Measurements from ENCODE around the gene GRIK1.

Gene GRIK1

GRCh38 chr21:29642551-29643245 lies 297.1 kb downstream of the GRIK1 start:
- DNase-seq (ENCODE audit: low read depth) = no peak

DNA sequence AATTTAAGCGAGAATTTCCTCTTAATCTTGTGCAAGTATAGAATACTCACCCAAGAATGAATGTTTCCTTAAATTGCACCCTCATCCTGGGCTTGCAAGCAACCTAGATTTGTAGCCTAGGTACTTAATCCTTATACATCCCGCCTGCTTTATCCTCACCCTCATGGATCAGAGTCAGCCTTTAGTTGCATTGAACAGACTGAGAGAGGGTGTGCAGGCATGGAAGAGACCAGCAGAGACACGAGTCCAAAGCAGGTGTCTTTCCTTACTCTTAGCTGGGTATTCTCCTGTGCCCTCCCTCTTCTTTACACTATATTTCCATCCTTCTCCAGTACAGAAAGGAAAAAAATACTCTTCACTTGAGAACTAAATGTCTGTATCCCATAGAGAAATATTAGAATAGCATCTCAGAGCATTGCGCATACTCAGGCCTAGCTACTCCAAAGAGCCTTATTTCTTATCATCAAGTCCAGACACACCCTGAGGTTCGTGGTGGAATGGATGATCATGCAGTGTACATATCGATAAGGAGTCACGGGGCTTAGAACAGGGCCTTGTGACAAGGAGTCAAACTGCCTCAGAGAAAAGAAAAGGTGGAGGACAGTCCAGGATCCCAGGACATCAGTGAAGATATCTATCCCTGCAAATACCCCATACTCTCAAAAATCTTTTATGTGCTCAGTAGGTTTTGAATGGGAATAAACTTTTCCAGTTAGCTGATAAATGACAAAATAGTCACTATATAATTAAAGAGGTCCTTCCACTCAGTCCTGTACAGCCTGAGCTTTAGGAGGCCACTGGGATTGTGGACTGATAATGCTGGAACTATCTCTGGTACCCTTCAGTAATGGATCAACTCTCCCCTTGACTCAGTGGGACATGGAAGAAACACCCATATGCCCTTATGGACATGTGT lies 297.9 kb downstream of the GRIK1 start:
- no peak for DNase-seq (ENCODE audit: low read depth)

GRCh38 chr21:29641001-29641634 lies 298.7 kb downstream of the GRIK1 start:
- DNase-seq (ENCODE audit: low read depth) = no peak

- no peak for DNase-seq (ENCODE audit: low read depth)
Observed at GRCh38 chr21:29640080-29640508, 299.7 kb downstream of the GRIK1 start.

GRCh38 chr21:29639366-29640079 lies 300.3 kb downstream of the GRIK1 start:
- no peak for DNase-seq (ENCODE audit: low read depth)

DNA sequence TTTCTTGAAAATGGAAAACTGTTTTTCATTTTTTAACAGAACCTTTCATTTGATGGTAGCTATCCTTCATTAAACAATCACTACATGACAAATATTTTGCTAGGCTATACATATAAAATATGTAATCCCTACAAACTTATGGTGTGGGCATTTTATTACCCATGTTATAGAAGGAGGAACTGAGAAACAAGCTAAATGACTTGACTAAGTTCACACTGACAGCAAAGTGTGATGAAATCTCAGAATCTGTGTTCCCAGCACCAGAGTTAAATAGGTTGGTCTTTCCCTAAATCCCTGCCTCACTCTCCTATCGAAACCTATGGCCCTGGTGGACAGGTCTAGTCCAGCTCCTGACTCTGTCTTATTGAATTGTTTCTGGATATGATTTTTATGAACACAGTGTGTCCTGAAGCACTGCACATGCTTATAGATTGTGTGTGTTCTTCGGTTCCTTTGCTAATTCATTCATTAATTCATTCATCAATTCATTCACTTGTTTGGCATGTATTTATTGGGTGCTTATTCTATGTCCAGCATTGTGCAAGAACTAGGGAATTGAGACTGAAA lies 301.0 kb downstream of the GRIK1 start:
- DNase-seq (ENCODE audit: low read depth) = no peak

DNA sequence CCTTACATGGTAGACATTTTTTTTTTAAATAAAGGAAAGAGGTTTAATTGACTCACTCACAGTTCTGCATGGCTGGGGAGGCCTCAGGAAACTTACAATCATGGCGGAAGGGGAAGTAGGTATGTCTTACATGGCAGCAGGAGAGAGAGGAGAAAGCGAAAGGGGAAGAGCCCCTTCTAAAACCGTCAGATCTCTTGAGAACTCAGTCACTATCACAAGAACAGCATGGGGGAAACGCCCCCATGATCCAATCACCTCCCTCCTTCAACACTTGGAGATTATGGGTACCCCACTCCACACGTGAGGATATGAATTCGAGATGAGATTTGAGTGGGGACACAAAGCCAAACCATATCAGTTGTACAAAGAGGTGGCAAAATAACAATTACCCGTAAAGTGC lies 301.7 kb downstream of the GRIK1 start:
- no peak for DNase-seq (ENCODE audit: low read depth)

DNA sequence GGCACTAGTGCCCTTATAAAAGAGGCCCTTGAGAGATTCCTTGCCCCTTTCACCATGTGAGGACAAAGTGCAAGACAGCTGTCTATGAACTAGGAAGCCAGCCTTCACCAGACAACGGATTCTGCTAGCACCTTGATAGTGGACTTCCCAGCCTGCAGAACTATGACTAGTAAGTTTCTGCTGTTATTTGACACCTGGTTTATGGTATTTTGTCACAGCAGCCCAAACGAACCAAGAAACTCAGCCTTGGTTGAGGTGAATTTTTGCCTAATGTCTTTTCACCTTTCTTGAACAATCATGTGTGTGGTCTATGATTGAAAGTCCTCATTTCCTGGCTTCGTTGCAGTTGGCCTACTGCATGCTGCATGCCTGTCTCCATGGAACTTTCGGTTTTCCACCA lies 302.2 kb downstream of the GRIK1 start:
- DNase-seq (ENCODE audit: low read depth) = no peak

DNA sequence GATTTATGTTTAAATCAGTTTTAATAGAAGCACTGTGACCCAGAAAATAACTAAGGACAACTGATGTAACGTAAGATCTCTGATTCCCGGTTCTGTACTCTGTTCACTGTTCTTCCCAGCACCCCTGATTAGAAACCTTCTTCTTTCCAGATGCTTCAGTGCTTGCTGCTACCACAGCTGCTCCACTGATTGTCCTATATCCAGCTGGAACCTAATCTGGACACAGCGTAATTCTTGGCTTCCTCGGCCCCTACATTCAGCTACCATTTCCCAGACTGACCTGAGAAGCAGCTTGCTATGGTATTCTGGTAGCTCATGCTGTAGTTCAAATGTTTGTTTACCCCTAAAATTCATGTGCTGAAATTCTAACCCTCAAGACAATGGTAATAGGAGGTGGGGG lies 302.7 kb downstream of the GRIK1 start:
- DNase-seq (ENCODE audit: low read depth) = no peak

- DNase-seq (ENCODE audit: low read depth) = no peak
Observed at GRCh38 chr21:29634418-29634817, 305.4 kb downstream of the GRIK1 start.

GRCh38 chr21:29633756-29634155 lies 306.0 kb downstream of the GRIK1 start:
- no peak for DNase-seq (ENCODE audit: low read depth)

- DNase-seq (ENCODE audit: low read depth) = no peak
Observed at GRCh38 chr21:29630441-29630840, 309.4 kb downstream of the GRIK1 start.

DNA sequence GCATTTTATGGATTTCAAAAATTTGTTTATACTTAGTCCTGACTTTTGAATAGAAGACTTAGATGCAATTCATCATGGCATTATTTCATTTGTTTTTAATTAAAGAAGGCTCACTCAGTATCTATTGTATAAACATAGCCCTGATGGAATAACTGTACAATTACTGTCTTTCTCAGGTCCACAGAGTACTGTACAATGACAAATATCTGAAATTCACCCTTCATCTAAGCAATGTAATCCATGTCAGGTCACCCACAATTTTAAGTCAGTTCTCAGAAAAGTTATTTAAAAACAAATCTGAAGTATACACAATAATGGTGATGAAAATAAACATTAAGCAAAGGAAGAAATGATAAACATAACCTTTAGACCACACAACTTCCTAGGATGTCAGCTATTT lies 311.9 kb downstream of the GRIK1 start:
- DNase-seq (ENCODE audit: low read depth) = no peak

DNA sequence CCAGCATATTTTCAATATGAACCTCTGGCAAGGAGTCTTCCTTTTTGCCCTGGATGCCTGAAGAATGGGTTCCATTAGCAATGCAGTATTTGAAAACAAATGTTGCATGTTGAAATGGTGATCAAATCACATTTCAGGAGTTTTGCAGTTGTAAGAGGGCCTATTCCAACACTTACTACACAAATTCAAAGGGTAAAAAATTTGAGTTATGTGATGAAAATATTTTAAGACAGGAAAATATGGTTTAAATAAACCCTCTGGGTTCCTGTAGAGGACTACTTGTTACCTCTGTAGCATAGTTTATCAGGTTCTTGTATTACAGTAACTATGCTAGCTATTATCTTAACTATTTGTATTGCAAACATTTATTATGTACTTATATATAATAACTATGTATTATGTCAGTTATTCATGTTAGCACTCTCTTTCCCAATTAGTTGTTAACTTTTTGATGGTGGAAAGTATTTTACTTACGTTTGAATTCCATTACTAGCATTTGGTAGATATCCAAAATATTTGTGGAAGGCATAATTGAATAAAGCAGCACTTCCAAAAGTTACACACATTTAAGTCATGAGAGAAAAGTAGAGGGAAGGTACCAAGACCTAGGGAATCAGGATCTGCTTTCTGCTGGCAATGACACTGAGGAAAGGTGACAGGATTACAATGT lies 312.9 kb downstream of the GRIK1 start:
- DNase-seq (ENCODE audit: low read depth) = no peak

GRCh38 chr21:29625990-29626389 lies 313.8 kb downstream of the GRIK1 start:
- DNase-seq (ENCODE audit: low read depth) = no peak

- no peak for DNase-seq (ENCODE audit: low read depth)
Observed at GRCh38 chr21:29624776-29625175, 315.0 kb downstream of the GRIK1 start.

DNA sequence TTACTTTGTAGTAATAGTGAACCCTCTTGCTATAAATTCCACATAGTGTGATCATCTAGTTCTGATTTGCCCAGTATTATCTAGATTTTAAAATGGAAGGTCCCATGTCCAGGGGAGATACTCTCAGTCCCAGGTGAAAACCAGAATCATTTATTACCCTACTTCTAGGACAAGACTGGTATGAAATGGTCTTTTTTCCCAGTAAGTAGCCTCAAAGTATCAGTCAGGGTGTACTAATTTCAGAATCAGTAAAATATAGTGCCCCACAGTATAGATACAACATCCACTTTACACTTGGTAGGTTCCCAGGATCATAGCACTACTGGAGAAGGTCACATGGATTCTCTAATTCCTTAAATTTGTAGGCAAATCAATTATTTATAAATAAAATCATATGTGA lies 318.3 kb downstream of the GRIK1 start:
- DNase-seq (ENCODE audit: low read depth) = no peak

GRCh38 chr21:29616209-29616751 lies 323.5 kb downstream of the GRIK1 start:
- DNase-seq (ENCODE audit: low read depth) = no peak

- no peak for DNase-seq (ENCODE audit: low read depth)
Observed at GRCh38 chr21:29613877-29614276, 325.9 kb downstream of the GRIK1 start.

DNA sequence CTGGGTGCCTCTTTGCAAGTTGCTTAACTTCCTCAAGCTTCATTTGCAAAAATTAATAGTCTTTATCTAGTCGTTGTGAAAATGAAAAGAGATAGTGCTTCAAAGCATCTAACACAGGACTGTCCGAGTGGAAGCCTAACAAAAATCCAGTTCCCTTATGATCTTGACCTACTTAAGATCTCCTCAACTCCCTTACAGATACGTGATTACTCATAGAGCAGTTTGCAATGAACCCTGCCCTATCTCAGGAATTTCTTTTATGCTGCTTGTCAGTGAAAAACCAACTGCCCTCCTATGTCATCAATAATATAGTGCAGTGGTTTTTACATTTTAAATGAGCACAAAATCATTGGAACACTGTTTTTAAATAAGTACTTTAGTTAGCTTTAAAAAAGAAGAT lies 326.8 kb downstream of the GRIK1 start:
- no peak for DNase-seq (ENCODE audit: low read depth)

GRCh38 chr21:29610779-29611360 lies 328.9 kb downstream of the GRIK1 start:
- DNase-seq (ENCODE audit: low read depth) = no peak
